ENCODE measurements around the gene FKBP15.

- TF ChIP-seq CTCF (IDR thresholded peaks at IDR 0.05; ENCODE audit: borderline replicate concordance, extremely low read depth, low read length, poor library complexity, severe bottlenecking) (no peak), EZH2 (IDR thresholded peaks at IDR 0.05; ENCODE audit: borderline replicate concordance, low read depth, low read length, severe bottlenecking) (no peak)
These were observed 23.5 kb upstream of the FKBP15 start for GRCh38 chr9:113244556-113244955.

All from DND-41 (cell line).